GM21447 (cell line): ENCODE measurements around the gene CUBN.
"Not testable (repeated sequence)": the region's sequence is repeated elsewhere in the genome, so short reads cannot be mapped to it uniquely, and the experiment has no call there.

Experiments
- ATAC-seq: cut with Tn5 transposase; IDR thresholded peaks from one replicate; pipeline ENCODE4 v1.9.1; 2021; ENCODE audit not compliant: unreplicated experiment

The CUBN gene

DNA sequence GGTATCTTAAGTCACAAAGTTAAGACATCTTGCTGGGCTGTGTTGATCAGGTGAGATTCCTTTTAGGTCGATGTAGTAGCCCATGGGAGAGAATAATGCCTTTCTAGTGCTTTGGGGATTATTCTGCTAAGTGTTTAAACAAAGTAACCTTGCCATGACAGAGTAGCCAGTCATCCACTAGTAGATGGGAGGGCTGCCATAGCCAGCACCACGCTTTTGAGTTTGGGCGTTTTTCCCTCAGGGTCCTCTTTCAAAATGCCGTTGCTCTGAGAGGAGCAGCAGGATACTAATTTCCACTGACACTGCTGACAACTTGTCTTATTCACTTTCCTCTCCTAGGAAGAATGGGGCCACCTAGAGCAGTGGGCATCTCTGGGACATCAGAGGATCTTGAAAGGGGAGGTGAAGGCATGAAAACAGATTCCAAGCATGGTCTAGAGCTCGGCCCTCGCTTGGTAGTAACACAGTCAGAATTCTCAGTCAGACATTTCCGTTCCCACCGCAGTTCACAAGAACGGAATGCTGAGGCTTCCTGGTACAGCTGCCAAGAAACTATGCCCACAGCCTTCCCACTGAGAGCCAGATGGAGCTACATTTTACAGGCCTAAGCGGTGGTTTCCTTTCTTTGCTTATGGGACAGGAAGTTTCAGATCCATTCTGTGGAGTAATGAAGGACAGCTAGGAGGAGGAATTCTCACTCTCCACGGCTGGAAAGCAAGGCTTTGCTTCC, 297.1 kb downstream of the CUBN start:
- ATAC-seq: no peak

GRCh38 chr10:16828701-16829175, 300.9 kb downstream of the CUBN start:
- no peak for ATAC-seq

- peak; percentile 92 for ATAC-seq
These were observed 301.5 kb downstream of the CUBN start for GRCh38 chr10:16828114-16828568.

GRCh38 chr10:16827474-16827873, 302.1 kb downstream of the CUBN start:
- not testable (repeated sequence) for ATAC-seq

GRCh38 chr10:16822726-16823360, 306.8 kb downstream of the CUBN start:
- no peak for ATAC-seq

DNA sequence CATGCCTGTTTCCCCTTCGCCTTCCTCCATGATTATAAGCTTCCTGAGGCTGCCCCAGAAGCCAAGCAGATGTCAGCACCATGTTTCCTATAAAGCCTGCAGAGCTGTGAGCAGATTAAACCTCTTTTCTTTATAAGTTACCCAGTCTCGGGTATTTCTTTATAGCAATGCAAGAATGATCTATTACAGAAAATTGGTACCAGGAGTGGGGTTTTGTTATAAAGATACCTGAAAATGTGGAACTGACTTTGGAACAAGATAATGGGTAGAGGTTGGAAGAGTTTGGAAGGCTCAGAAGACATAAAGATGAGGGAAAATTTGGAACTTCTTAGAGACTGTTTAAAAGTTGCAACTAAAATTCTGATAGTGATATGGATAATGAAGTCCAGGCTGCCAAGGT, 307.6 kb downstream of the CUBN start:
- ATAC-seq: no peak

- no peak for ATAC-seq
These were observed 309.2 kb downstream of the CUBN start for GRCh38 chr10:16820421-16820820.

- ATAC-seq: no peak
These were observed 309.6 kb downstream of the CUBN start for GRCh38 chr10:16820018-16820417.

DNA sequence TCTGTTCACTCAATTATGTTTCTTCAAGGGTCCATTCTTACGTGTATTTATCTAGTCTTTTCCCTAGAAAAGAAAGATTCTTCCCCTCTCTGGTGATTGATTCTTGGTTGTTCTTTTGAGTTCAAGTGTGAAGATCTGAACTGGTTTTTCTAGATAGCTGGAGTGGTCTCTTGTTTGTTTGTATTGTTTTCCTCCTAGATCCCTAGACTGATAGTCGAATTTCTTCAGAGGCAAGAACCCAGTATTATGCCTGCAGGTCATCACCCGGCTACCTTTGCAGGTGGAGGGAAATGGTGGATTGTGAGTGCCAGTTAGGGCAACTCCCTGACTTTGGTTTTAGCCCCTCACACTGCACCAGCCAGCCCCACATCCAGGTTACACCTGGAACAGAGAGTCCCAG, 310.2 kb downstream of the CUBN start:
- ATAC-seq: no peak

GRCh38 chr10:16819026-16819425, 310.6 kb downstream of the CUBN start:
- ATAC-seq: no peak

- peak; percentile 98 for ATAC-seq
These were observed 312.2 kb downstream of the CUBN start, which contains the start of gene RSU1 for GRCh38 chr10:16817125-16818019. RSU1 (minus strand) TSS chr10:16817424; CDS start chr10:16817081, 343 bp downstream.

DNA sequence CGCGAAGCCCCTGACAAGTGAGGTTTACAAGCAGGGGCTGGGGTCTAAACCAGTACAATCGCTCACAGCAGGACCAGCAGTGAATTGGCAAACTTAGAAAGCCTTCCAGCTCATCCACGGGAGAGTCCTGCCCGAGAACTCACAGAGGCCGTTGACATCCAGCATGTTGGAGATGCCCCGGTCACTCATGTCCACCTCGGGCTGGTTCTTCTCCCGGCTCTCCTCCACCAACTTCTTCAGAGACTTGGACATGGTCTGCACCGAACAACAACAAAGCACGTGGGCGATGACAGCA, 312.8 kb downstream of the CUBN start:
- no peak for ATAC-seq

DNA sequence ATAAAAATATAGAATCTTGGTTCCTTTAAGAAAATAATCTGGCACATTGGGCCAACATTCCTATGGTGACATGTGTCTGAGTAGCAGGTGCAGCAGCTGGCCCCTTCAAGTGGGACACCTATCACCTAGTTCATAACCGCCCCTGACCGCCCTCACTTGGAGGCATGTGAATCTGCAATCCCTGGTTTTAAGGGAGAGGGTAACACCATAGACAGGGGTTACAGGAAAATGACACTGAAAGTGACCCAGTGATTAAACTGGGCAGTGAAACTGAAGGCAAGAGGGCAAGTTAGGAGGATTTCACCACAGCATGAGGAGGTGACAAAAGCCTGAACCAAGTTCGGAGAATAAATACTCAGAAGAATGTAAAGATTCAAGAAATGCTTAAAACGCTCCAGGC, 313.4 kb downstream of the CUBN start:
- ATAC-seq: no peak

GRCh38 chr10:16814012-16814411, 315.6 kb downstream of the CUBN start:
- ATAC-seq: no peak

GRCh38 chr10:16812676-16813075, 316.9 kb downstream of the CUBN start:
- no peak for ATAC-seq

DNA sequence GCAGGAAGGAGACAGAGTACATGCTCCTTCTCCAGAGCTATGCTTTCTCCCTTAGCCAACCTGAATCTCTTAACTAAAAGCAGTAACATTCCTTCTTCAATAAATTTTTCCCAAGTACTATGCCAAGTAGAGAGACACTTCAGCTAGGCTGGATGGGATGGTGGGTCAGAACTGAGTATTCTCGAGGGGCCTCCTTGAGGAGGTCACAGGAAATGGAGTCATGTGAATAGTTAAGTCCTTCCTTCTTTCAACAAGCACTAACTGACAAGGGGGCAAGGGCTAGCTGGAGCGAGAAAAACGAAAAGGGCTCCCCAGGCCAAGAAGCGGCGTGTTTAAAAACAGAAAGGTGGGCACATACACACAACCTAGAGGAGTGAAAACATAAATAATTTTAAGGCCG, 317.8 kb downstream of the CUBN start:
- ATAC-seq: no peak

GRCh38 chr10:16811292-16811691, 318.3 kb downstream of the CUBN start:
- ATAC-seq: no peak

DNA sequence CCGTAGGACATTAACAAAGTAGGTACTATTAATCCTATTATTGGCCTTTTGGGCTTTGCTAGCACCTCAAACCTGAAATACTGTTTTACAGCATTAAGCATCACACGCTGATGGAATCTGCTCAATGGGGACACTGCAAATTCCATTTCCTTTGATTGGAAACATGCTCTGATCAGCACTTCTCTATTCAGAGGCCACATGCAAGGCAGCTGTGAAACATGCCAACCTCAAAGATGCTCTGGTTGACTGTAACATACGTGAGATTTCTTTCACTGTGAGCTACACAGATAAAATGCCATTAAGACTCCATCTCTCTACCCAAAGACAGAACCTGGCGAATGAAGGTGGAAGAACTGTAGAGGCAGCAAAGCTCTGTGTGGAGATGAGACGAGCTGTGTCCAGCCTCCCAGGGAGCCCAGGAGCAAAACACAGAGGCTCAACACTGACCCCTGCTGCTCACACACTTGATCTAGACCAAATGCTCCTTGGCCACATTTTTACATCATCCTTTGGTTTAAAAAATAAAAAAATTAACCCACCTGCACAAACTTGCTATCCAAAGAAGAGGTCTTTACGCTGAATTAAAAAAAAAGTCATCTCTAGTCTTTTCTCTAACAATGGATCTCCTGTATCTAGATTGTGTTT, 320.4 kb downstream of the CUBN start:
- peak; percentile 91 for ATAC-seq

DNA sequence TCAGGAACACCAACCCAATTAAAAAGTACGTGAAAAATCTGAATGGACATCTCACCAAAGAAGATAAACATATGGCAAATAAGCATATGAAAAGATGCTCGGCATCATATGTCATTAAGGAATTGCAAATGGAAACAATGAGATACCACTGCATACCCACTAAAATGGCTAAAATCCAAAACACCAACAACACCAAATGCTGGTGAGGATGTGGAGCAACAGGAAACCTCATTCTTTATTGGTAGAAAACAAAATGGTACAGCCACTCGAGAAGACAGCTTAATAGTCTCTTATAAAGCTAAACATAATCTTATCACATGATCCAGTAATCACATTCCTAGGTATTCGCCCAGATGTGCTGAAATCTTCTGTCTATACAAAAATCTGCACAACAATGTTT, 325.5 kb downstream of the CUBN start:
- ATAC-seq: no peak

- no peak for ATAC-seq
These were observed 326.1 kb downstream of the CUBN start for GRCh38 chr10:16803464-16803863.

DNA sequence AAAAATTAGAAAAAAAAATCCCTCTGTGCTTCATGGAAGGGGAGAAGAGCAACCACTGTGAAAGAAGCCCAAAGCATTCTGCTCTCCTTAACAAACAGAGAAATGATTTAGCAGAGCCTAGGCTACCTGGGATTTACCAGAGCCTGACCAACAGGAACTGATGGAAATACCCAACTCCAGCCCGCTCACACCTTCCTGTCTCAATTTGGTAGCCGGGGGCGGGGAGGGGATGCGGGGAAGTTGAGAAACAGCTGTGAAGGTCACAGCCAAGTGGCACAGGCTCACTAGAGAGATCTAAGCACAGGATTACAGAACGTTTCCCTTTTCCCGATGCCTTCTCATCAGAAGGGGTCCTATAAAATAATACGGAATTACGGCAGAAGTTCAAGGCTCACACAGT, 330.0 kb downstream of the CUBN start:
- ATAC-seq: peak; percentile 92
